IPS DF 4.7 (cell line): ENCODE results near the gene CD79B.

Experiments
- DNase-seq: peaks from one replicate; pipeline ENCODE4 v3.0.0-alpha.2; 2013; ENCODE audit warnings: low spot score; ENCODE audit errors: extremely low read depth

CD79B gene

GRCh38 chr17:63954402-63955063 lies 22.4 kb upstream of the CD79B start:
- no peak for DNase-seq

- no peak for DNase-seq
Measured at GRCh38 chr17:63950940-63951907, 19.1 kb upstream of the CD79B start.

DNA sequence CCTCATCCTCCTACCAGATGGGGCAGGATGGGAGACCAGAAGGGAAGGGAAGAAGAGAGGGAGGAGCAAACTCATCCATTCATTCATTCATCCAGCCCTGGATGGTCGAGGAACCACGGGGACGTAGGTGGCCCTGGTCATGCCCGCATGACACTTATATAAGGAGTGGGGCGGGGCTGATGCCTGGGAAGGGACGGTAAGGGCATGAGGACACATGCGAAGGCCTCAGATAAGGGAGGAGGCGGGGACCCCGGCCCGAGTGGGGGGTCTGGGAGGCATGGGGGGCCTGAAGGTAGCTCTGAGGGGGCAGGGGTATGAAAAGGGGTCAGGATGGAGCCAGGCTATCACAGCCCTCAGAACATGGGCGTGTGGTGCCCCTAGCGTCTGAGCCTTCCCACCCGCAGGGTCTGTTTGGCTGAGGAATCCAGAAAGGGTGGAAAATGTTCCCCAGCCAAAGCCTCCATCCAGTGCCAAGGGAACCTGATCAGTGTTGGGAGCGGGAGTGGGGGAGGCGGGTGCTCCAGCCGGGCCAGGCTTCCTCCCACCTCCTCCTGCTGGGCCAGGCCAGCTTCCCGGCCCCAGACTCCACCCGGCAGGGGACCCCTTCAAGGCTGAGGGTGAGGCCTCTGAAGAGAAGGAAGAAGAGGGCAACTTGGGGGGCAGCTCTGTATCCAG lies 17.6 kb upstream of the CD79B start:
- DNase-seq: no peak

DNA sequence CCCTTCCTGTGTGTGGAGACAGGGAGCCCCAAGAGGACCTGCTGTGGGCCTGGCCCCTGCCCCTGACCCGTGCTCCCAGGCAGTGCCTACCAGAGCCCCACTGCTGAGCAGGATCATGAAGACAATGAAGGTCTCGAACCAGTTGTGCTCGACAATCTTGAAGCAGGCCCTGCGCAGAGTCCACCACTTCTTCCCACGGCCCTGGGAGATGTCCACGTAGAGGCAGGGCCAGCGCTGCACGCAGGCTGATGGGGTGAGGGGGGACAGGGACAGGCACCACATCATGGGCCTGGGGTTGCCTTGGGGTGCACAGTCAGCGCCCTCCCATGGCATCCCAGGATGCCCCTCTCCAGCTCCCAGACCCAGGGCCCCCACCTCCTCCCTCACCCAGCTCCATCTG lies 16.4 kb upstream of the CD79B start:
- no peak for DNase-seq

DNA sequence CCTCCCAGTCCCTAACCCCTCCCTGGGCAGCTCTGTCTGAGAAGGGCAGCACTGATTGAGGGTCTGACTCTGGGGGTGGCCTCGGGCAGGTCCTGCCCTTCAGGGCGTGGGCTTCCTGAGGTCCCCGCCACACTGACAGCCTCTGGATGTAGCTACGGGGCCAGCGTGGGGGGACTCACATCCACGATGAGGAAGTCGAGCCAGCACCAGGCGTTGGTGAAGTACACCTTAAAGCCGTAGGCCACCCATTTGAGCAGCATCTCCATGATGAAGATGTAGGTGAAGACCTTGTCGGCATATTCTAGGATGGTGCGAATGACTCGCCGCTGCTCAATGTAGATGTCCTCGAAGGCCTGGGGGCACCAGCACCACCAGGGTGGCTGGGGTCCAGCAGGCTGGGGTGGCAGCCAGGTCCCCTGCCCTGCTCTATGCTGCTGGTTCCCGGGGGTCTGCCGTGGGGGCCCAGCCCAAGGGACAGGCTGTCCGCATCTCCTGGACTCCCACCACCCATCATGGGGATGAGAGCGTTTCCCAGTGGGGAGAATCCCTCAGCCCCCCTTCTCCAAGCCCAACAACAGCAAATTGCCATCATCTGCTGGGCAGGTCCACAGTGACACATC lies 15.7 kb upstream of the CD79B start:
- no peak for DNase-seq

DNA sequence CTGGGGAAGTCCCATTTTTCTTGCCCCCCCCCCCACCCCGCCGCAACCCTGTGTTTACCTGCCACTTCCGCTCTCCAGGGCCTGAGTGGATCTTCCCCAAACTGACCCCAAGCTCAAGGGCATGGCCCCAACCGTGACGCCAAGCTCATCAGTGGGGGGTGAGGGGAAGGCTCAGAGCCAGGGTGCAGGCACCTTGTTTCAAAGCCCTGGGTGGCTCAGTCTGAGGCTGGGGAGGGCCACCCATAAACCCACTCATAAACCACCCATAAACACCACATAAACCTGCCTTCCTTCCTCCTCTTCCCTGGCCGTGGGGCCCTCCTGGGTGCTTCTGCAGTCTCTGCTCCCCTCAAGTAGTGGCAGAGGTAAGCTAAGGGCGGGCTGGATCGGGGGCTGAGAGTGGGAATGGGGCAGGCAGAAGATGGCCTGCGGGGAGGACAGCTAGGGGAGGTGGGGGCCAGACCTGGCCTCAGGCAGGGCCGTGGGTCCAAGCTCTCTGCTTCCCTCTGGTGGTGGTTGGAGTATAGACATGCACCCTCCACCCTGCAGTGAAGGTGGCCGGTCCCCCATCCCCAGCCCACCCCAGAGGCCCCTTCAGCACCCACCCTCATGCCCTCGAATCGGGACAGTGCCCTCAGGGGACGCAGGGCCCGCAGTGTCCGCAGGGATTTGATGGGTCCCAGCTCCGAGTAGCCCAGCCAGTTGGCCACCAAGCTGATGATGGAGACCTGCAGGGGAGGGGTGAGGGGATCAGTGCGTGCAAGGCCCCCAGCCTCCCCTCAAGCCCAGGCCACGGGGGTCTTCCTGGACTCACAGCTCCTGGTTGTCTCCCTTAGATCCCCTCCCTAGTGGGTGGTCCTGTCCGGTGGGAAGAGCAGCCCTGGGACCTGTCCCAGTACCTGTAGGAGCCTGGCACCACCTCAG lies 14.6 kb upstream of the CD79B start:
- no peak for DNase-seq

GRCh38 chr17:63945784-63946439 lies 13.8 kb upstream of the CD79B start:
- no peak for DNase-seq

GRCh38 chr17:63944736-63945499 lies 12.8 kb upstream of the CD79B start:
- DNase-seq: no peak

GRCh38 chr17:63943745-63944144 lies 11.6 kb upstream of the CD79B start:
- no peak for DNase-seq

- no peak for DNase-seq
Measured at GRCh38 chr17:63942309-63942985, 10.3 kb upstream of the CD79B start.

DNA sequence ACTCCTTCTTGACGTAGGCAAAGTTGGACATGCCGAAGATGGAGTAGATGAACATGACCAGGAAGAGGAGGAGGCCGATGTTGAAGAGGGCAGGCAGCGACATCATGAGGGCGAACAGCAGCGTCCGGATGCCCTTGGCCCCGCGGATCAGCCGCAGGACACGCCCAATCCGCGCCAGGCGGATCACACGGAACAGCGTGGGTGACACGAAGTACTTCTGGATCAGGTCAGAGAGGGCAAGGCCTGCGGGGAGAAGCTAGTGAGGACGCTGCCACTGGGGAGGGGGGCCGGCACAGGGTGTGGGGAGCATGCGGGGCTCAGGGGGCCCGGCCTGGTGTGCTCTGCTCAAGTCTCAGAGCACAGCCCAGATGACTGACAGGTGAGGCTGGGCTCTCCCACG lies 9.6 kb upstream of the CD79B start:
- no peak for DNase-seq

GRCh38 chr17:63941162-63941561 lies 9.0 kb upstream of the CD79B start:
- DNase-seq: no peak

DNA sequence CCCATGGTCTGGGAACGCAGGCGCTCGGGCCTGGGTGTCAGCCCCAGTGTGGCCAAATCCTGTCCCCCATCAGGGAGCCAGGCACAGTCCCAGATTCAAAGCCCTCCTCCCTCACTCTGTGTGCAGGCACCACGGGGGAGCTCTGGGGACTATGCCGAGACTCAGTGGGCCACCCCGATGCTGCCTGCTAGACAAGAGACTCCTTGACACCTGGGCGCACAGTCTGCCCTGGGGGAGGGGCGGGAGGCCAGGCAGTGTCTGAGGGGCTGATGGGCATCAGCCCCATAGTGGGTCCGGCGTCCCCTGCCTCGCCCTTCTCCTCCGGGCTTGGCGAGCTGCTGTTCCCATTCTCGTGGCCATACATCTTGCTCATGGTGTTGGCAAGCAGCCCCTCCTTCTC lies 8.5 kb upstream of the CD79B start:
- no peak for DNase-seq

- no peak for DNase-seq
Measured at GRCh38 chr17:63939884-63940283, 7.8 kb upstream of the CD79B start.

DNA sequence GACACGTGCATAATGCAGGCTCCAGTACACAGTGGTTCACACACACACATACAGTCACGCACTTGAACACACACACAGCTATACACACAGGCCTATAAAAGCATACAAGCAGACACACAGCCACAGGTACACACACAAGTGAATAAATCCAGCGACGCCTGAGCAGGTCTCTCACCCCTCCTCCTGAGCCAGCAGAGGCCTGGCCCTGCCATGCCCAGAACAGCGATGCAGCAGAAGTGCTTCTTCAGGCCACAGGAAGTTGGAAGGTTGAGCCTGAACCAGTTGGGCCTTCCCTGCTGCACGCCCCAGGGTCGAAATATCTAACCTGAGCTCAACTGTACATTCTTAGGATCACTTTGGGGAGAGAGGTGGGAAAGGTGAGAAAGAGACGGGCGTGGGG lies 7.3 kb upstream of the CD79B start:
- no peak for DNase-seq

DNA sequence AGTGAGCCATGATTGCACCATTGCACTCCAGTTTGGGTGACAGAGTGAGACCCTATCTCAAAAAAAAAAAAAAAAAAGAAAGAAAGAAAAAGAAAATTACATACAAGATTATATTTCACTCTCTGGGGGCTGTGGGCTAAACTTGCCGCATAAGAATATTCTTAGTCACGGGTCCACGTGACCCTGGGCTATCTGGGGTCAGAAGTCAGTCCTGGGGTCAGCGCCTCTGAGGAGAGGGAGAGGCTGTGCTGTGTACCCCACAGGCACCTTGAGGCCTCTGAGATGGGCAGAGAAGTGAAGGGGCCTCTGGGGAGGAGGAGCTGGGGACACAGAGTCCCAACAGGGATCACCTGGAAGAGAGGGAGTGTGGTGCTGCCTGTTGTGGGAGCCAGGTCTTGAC lies 5.8 kb upstream of the CD79B start:
- no peak for DNase-seq

DNA sequence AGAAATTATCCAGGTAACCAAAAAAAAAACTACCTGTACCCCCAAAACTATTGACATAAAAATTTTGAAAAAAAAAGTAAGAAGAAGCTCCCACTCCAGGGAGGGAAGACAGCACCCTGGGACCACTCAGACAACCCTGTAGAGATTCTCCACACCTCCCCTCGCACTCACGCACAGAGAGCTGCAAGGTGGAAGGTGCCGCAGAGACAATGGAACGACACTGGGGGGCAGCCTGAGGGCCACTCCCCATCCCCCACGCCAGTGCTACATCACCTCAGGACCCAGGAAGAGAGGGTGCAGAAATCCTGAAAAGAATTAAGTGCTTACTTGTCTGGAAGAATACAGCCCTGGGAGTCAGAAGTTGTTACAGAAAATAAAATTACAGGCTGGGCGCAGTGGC lies 5.2 kb upstream of the CD79B start:
- no peak for DNase-seq

DNA sequence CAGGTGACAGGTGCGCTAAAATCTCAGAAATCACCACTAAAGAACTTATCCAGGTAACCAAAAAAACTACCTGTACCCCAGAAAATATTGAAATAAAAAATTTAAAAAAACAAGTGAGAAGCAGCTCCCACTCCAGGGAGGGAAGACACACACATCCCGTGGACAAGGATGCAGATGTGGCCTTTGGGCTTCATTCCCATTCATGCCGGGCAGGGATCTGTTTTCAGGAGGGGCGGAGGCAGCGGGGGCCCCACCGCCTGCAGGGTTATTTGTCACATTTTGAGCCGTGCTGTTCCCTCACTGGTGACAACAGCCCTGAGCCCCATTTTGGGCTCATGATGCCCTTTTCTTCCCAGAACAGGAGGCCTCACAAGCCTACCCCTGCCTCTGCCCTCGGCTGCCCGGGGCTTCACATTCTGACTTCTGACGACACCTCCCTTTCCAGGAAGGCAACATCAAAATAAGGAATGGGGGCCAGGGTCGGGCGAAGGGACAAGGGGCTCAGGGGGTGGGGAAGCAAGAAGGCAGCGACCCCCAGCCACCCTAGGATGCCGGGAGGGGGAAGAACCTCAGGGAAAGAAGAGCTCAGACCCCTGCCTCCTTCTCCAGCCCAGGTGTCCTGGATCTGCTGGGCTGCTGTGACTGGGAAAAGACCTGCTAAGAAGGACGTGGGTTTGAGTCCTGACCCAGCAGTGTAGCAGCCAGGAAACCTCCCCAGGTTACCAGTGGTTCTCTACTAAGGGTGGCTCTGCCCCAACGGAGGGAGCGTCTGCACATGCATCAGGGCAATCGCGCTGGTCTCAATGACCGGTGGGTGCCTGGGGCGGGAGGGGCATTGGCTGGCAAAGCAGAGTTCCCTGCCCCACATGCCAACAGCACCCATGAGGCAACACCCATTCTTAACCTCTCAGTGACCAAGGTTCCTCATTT lies 2.3 kb upstream of the CD79B start:
- DNase-seq: no peak
